Activated CD8-positive, alpha-beta memory T cell treated with anti-CD3 and anti-CD28 coated beads for 36 hours (primary cell): ENCODE data around the gene NDRG2. TPM values are rescaled to one million over a fixed set of nuclear protein-coding genes. Genes with fewer than 3 reads are reported as not detected.
"Not testable (repeated sequence)": the region's sequence is repeated elsewhere in the genome, so short reads cannot be mapped to it uniquely, and the experiment has no call there.

Experiments
- CTCF ChIA-PET: fragments of 350-600 bp; sonication (Branson Sonifier 250); formaldehyde crosslinking; loops from one replicate; lab custom pipeline; 2021; ENCODE audit warnings: antibody characterized with exemption; lab: Charles Lee
- POLR2A ChIA-PET: fragments of 350-600 bp; sonication (Branson Sonifier 250); formaldehyde crosslinking; loops from one replicate; lab custom pipeline; 2021; ENCODE audit warnings: antibody characterized with exemption; lab: Charles Lee
- total RNA-seq, 2 experiments: library from RNA; stranded (reverse); gene quantifications; one replicate each; pipeline ENCODE4 v1.2.3, GENCODE V29; 2021

Gene NDRG2
- total RNA-seq, 2 experiments from 2014 or later: 4.0 to 4.5 TPM

- CTCF ChIA-PET: interaction anchor here (1.2 to 2.6 kb wide), 2 partner anchors 8 to 69 kb away, joined by 4 to 13 read pairs; no protein-coding TSS in a partner anchor
- POLR2A ChIA-PET: interaction anchor here (0.6 kb wide), 1 partner anchor 152 kb away, joined by 3 read pairs; no protein-coding TSS in a partner anchor
These were observed 1.7 kb downstream of the NDRG2 start for GRCh38 chr14:21023174-21023573.

- ChIA-PET POLR2A (no interaction called here), CTCF (interaction anchor here (1.2 to 2.6 kb wide), 2 partner anchors 8 to 70 kb away, joined by 4 to 13 read pairs; no protein-coding TSS in a partner anchor)
These were observed 2.2 kb downstream of the NDRG2 start for GRCh38 chr14:21022686-21023085.

GRCh38 chr14:21020977-21021545 is 3.8 kb downstream of the NDRG2 start:
- POLR2A ChIA-PET: no interaction called here
- CTCF ChIA-PET: interaction anchor here (1.0 to 3.1 kb wide), 3 partner anchors 8 to 85 kb away, joined by 3 to 14 read pairs (median 3); no protein-coding TSS in a partner anchor

- ChIA-PET CTCF (interaction anchor here (1.4 to 3.1 kb wide), 2 partner anchors 69 to 73 kb away, joined by 4 to 14 read pairs; no protein-coding TSS in a partner anchor), POLR2A (no interaction called here)
These were observed 5.5 kb downstream of the NDRG2 start for GRCh38 chr14:21019366-21019765.

- ChIA-PET CTCF (interaction anchor here (1.0 to 3.1 kb wide), 3 partner anchors 21 to 74 kb away, joined by 3 to 14 read pairs (median 4); no protein-coding TSS in a partner anchor), POLR2A (no interaction called here)
These were observed 6.1 kb downstream of the NDRG2 start for GRCh38 chr14:21018781-21019180.

GRCh38 chr14:21018286-21018685 is 6.6 kb downstream of the NDRG2 start:
- ChIA-PET CTCF (interaction anchor here (0.8 to 3.1 kb wide), 4 partner anchors 20 to 74 kb away, joined by 3 to 14 read pairs (median 4); no protein-coding TSS in a partner anchor), POLR2A (no interaction called here)

GRCh38 chr14:21017528-21018245 is 7.2 kb downstream of the NDRG2 start:
- CTCF ChIA-PET: interaction anchor here (0.8 to 4.8 kb wide), 4 partner anchors 9 to 75 kb away, joined by 3 to 73 read pairs (median 4); no protein-coding TSS in a partner anchor
- POLR2A ChIA-PET: no interaction called here

GRCh38 chr14:21016413-21017190 is 8.3 kb downstream of the NDRG2 start:
- CTCF ChIA-PET: interaction anchor here (1.2 to 5.2 kb wide), 8 partner anchors 10 to 542 kb away, joined by 3 to 73 read pairs (median 16); partner anchors contain the start of gene RNASE13
- POLR2A ChIA-PET: no interaction called here

GRCh38 chr14:21015312-21015711 is 9.5 kb downstream of the NDRG2 start:
- ChIA-PET POLR2A (interaction anchor here (1.3 kb wide), 1 partner anchor 82 kb away, joined by 3 read pairs; no protein-coding TSS in a partner anchor), CTCF (interaction anchor here (0.7 to 5.5 kb wide), 29 partner anchors 9 to 543 kb away, joined by 3 to 73 read pairs (median 7); partner anchors contain the start of genes ARHGEF40, NDRG2, RNASE13 and RNASE7)

- ChIA-PET POLR2A (interaction anchor here (0.6 to 1.3 kb wide), 2 partner anchors 83 to 89 kb away, joined by 3 read pairs; no protein-coding TSS in a partner anchor), CTCF (interaction anchor here (0.7 to 5.5 kb wide), 30 partner anchors 9 to 162 kb away, joined by 3 to 73 read pairs (median 7); partner anchors contain the start of genes ARHGEF40, NDRG2, RNASE13 and RNASE7)
These were observed 10.1 kb downstream of the NDRG2 start for GRCh38 chr14:21014761-21015190.

GRCh38 chr14:21011136-21011535 is 13.7 kb downstream of the NDRG2 start:
- POLR2A ChIA-PET: no interaction called here
- CTCF ChIA-PET: interaction anchor here (0.5 to 5.5 kb wide), 5 partner anchors 29 to 93 kb away, joined by 3 to 45 read pairs (median 7); partner anchors contain the start of gene RNASE7

GRCh38 chr14:21009721-21010120 is 15.1 kb downstream of the NDRG2 start:
- CTCF ChIA-PET: interaction anchor here (2.2 to 3.0 kb wide), 2 partner anchors 83 to 94 kb away, joined by 7 to 17 read pairs; no protein-coding TSS in a partner anchor
- POLR2A ChIA-PET: not testable (repeated sequence)

GRCh38 chr14:21003788-21004346 is 21.0 kb downstream of the NDRG2 start:
- CTCF ChIA-PET: interaction anchor here (0.7 to 2.0 kb wide), 2 partner anchors 11 to 33 kb away, joined by 3 to 10 read pairs; no protein-coding TSS in a partner anchor
- POLR2A ChIA-PET: no interaction called here

- ChIA-PET POLR2A (no interaction called here), CTCF (interaction anchor here (1.4 to 3.0 kb wide), 2 partner anchors 13 to 91 kb away, joined by 4 to 10 read pairs; no protein-coding TSS in a partner anchor)
These were observed 23.6 kb downstream of the NDRG2 start for GRCh38 chr14:21001218-21001617.

GRCh38 chr14:20999591-20999990 is 25.3 kb downstream of the NDRG2 start:
- POLR2A ChIA-PET: no interaction called here
- CTCF ChIA-PET: interaction anchor here (0.5 kb wide), 1 partner anchor 83 kb away, joined by 3 read pairs; no protein-coding TSS in a partner anchor

GRCh38 chr14:20998674-20999366 is 26.0 kb downstream of the NDRG2 start, which contains the start of gene SLC39A2:
Gene SLC39A2 (plus strand): TSS chr14:20999293. CDS start chr14:20999447, 154 bp downstream.
- POLR2A ChIA-PET: no interaction called here
- CTCF ChIA-PET: interaction anchor here (1.0 to 2.3 kb wide), 3 partner anchors 16 to 28 kb away, joined by 3 to 9 read pairs (median 8); no protein-coding TSS in a partner anchor

- CTCF ChIA-PET: interaction anchor here (0.9 to 2.3 kb wide), 4 partner anchors 17 to 106 kb away, joined by 3 to 9 read pairs (median 6); no protein-coding TSS in a partner anchor
- POLR2A ChIA-PET: no interaction called here
These were observed 26.7 kb downstream of the NDRG2 start for GRCh38 chr14:20998139-20998538.
